GM12864 (cell line): ENCODE results near the gene MICAL3.

ENCODE experiments used
- DNase-seq: peaks from one replicate; pipeline ENCODE4 v3.0.0-alpha.2; 2011; ENCODE audit warnings: low read depth
- H3K4me3 ChIP-seq: 2 replicates; pipeline ENCODE4 v1.5.1; 2011; ENCODE audit warnings: mild to moderate bottlenecking, low read depth, low read length, control low read depth
- CTCF ChIP-seq: IDR thresholded peaks from 2 replicates; pipeline ENCODE4 v1.5.1; 2011; ENCODE audit warnings: low read depth, mild to moderate bottlenecking, moderate library complexity, low read length, control low read depth, inconsistent platforms; ENCODE audit errors: missing control alignments

Gene MICAL3

GRCh38 chr22:17836992-17837742, 187.2 kb downstream of the MICAL3 start:
- no peak overlapping the region for H3K4me3 ChIP-seq
- no peak for DNase-seq
- no peak for TF ChIP-seq CTCF

DNA sequence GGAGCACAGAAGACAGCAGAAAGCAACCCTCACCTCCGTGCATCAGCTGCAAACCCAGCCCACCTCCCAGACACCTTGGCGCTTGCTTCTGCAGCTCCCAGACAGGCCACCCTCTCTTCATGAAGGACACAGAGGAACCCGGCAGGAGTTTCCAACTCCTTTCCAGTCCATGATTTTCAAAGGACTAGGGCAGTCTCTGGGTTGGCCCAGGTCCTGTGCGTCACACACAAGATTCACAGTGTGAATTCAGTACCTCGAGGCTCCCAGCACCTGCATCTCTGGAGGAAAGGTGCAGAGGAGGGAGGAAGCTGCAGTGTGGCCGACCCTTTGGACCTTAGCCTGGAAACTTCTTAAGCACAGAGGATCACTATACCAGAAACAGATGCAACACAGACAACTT, 189.1 kb downstream of the MICAL3 start:
- DNase-seq, result no peak
- no peak for TF ChIP-seq CTCF
- no peak overlapping the region for H3K4me3 ChIP-seq

- no peak for TF ChIP-seq CTCF
- no peak for DNase-seq
- no peak overlapping the region for H3K4me3 ChIP-seq
Measured at GRCh38 chr22:17833489-17833888, 190.9 kb downstream of the MICAL3 start.

GRCh38 chr22:17832665-17833064, 191.7 kb downstream of the MICAL3 start:
- no peak for DNase-seq
- no peak for TF ChIP-seq CTCF
- H3K4me3 ChIP-seq, result no peak overlapping the region

GRCh38 chr22:17831501-17832251, 192.7 kb downstream of the MICAL3 start:
- DNase-seq, result no peak
- H3K4me3 ChIP-seq, result no peak overlapping the region
- no peak for TF ChIP-seq CTCF

DNA sequence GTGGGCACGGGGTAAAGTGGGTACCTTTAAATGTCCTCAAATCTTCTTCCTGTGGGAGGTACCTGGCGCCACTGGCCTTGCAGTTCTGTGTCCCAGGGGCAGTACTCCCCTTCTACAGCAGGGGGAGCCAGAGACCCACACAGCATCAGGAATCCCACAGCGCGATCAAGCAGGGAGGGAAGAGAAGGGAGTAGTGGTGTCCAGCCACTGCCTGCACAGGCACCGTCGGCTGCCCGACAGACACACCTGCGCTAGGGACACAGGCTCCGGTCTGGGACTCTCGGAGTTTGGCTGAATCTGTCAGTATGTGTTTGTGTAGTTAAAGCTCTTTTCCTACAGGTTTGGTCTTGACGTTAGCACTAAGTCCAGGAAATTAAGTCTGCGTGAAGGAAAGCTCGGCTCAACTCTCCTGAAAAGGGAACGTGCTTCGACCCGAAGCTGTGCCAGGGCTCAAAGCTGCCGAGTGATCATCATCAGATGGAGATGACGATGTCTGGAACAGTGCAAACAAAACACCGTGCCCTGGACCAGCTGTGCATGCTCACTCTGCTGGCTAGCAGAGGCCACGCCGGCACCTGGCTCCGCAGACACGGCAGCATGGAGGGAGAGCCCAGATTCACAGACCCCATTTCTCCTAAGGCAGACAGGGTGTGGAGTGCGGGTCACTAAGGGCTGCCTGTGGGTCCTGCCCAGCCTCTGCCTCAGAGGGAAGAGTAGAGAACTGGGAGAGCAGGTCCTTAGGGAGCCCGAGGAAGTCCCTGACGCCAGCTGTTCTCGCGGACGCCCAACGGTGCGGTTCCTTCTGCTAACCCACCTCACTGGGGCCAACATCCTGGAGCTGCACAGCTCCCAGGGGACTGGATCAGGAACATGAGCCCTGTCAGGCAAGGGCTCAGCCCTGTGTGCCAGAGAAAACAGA, 194.1 kb downstream of the MICAL3 start:
- no peak overlapping the region for H3K4me3 ChIP-seq
- peak; percentile 100 for TF ChIP-seq CTCF
- peak; percentile 52 for DNase-seq
